HL-60 (cell line): ENCODE results near the gene SOBP.

Source experiments
- POLR2AphosphoS5 ChIP-seq: IDR thresholded peaks from 2 replicates; pipeline ENCODE4 v1.6.1; 2012; ENCODE audit warnings: low read depth
- TF ChIP-seq, protein P1 (sequence below): IDR thresholded peaks from one replicate; pipeline ENCODE4 v1.5.1; 2011; ENCODE audit warnings: low read length, control low read depth, inconsistent platforms; ENCODE audit not compliant: insufficient read depth
- TF ChIP-seq, protein P2 (sequence below): IDR thresholded peaks from 2 replicates; pipeline ENCODE4 v1.6.1; 2012; ENCODE audit warnings: low read depth; ENCODE audit not compliant: insufficient replicate concordance

DNA sequence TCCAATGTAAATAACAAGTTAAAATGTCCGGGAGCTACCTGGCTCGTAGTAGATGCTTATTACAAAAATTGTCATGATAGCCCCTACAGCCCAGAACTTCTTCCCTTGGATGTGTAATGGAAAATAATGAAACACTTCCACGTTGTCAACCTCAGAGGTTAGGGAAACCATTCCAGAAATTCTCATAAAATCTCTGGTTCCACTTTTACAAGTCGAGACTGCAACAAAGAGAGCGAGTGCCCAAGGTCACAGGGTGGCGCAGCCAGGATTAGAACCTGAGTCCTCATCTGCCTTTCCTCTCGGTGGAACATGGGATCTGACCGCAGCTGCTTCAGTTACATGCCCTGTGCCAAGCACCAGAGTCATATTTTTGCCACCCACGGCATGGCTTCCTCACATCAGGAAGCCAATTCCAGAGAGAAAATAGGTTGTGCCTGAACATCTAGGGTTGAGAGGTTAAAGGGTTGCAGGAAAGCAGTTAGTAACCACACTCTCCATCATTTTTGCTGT is 157.6 kb downstream of the SOBP start:
- TF ChIP-seq, protein P1, sequence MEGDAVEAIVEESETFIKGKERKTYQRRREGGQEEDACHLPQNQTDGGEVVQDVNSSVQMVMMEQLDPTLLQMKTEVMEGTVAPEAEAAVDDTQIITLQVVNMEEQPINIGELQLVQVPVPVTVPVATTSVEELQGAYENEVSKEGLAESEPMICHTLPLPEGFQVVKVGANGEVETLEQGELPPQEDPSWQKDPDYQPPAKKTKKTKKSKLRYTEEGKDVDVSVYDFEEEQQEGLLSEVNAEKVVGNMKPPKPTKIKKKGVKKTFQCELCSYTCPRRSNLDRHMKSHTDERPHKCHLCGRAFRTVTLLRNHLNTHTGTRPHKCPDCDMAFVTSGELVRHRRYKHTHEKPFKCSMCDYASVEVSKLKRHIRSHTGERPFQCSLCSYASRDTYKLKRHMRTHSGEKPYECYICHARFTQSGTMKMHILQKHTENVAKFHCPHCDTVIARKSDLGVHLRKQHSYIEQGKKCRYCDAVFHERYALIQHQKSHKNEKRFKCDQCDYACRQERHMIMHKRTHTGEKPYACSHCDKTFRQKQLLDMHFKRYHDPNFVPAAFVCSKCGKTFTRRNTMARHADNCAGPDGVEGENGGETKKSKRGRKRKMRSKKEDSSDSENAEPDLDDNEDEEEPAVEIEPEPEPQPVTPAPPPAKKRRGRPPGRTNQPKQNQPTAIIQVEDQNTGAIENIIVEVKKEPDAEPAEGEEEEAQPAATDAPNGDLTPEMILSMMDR, result no peak
- TF ChIP-seq, protein P2, sequence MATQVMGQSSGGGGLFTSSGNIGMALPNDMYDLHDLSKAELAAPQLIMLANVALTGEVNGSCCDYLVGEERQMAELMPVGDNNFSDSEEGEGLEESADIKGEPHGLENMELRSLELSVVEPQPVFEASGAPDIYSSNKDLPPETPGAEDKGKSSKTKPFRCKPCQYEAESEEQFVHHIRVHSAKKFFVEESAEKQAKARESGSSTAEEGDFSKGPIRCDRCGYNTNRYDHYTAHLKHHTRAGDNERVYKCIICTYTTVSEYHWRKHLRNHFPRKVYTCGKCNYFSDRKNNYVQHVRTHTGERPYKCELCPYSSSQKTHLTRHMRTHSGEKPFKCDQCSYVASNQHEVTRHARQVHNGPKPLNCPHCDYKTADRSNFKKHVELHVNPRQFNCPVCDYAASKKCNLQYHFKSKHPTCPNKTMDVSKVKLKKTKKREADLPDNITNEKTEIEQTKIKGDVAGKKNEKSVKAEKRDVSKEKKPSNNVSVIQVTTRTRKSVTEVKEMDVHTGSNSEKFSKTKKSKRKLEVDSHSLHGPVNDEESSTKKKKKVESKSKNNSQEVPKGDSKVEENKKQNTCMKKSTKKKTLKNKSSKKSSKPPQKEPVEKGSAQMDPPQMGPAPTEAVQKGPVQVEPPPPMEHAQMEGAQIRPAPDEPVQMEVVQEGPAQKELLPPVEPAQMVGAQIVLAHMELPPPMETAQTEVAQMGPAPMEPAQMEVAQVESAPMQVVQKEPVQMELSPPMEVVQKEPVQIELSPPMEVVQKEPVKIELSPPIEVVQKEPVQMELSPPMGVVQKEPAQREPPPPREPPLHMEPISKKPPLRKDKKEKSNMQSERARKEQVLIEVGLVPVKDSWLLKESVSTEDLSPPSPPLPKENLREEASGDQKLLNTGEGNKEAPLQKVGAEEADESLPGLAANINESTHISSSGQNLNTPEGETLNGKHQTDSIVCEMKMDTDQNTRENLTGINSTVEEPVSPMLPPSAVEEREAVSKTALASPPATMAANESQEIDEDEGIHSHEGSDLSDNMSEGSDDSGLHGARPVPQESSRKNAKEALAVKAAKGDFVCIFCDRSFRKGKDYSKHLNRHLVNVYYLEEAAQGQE, result no peak
- no peak for TF ChIP-seq POLR2AphosphoS5
